Measurements from ENCODE around the gene CBLIF. TPM values are rescaled to one million over a fixed set of nuclear protein-coding genes. Genes with fewer than 3 reads are reported as not detected.

Gene CBLIF
- total and polyA plus RNA-seq, 4 donors: not detected

DNA sequence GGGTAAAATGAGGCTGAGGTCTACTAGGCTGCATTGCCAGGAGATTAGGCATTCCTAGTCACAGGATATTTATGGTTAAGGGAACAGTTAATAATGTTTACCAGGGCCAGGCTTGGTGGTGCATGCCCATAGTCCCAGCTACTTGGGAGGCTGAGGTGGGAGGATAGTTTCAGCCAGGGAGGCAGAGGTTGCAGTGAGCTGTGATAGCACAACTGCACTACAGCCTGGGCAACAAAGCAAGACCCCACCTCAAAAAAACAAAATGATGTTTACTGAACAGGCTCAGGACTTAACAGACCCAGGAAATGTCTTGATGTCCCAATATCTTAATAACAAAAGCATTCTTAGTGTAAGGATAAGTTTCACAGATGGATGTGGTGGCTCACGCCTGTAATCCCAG is 31.9 kb downstream of the CBLIF start:
- Histone ChIP-seq H3K9me3 (ENCODE audit: control insufficient read depth in 4 of 4, low read length in 3 of 4) (no peaks in the 10 kb centered on the region), H3K4me1 (ENCODE audit: control insufficient read depth in 4 of 4, insufficient read depth in 4 of 4, low read length in 3 of 4) (peaks cover 0 to 6% (median 0%) of the 10 kb centered on the region in 4 donors), H3K9ac (ENCODE audit: low read depth in 1 of 2, low read length in 2 of 2) (no peak overlapping the region), H3K27ac (ENCODE audit: low read depth in 1 of 2, low read length in 2 of 2) (no peak overlapping the region), H3K27me3 (ENCODE audit: control insufficient read depth in 4 of 4, insufficient read depth in 4 of 4, low read length in 3 of 4) (no peaks in the 10 kb centered on the region), H3K36me3 (ENCODE audit: control insufficient read depth in 4 of 4, insufficient read depth in 3 of 4, low read depth in 1 of 4, low read length in 3 of 4) (peaks cover 0 to 3% (median 1%) of the 10 kb centered on the region in 4 donors), H3K4me3 (ENCODE audit: low read depth in 1 of 3, low read length in 3 of 3) (no peak overlapping the region)
- no peak for TF ChIP-seq RXRA (IDR thresholded peaks at IDR 0.05)
- no peak for TF ChIP-seq YY1 (IDR thresholded peaks at IDR 0.05)
- TF ChIP-seq FOXA2 (IDR thresholded peaks at IDR 0.05): no peak
- TF ChIP-seq SP1 (IDR thresholded peaks at IDR 0.05): no peak
- TF ChIP-seq EGR1 (IDR thresholded peaks at IDR 0.05; ENCODE audit: low read depth in 2 of 2): no peak
- no peak for TF ChIP-seq TAF1 (conservative IDR thresholded peaks at IDR 0.05)
- no peak for TF ChIP-seq GABPA (IDR thresholded peaks at IDR 0.05 in 1 of 2, conservative IDR thresholded peaks at IDR 0.05 in 1 of 2)
- no peak for TF ChIP-seq HNF4A (conservative IDR thresholded peaks at IDR 0.05)
- TF ChIP-seq JUND (IDR thresholded peaks at IDR 0.05): no peak
- TF ChIP-seq, protein P1, sequence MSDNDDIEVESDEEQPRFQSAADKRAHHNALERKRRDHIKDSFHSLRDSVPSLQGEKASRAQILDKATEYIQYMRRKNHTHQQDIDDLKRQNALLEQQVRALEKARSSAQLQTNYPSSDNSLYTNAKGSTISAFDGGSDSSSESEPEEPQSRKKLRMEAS (IDR thresholded peaks at IDR 0.05): no peak
- TF ChIP-seq NR2F2 (IDR thresholded peaks at IDR 0.05): no peak
- TF ChIP-seq, protein P2, sequence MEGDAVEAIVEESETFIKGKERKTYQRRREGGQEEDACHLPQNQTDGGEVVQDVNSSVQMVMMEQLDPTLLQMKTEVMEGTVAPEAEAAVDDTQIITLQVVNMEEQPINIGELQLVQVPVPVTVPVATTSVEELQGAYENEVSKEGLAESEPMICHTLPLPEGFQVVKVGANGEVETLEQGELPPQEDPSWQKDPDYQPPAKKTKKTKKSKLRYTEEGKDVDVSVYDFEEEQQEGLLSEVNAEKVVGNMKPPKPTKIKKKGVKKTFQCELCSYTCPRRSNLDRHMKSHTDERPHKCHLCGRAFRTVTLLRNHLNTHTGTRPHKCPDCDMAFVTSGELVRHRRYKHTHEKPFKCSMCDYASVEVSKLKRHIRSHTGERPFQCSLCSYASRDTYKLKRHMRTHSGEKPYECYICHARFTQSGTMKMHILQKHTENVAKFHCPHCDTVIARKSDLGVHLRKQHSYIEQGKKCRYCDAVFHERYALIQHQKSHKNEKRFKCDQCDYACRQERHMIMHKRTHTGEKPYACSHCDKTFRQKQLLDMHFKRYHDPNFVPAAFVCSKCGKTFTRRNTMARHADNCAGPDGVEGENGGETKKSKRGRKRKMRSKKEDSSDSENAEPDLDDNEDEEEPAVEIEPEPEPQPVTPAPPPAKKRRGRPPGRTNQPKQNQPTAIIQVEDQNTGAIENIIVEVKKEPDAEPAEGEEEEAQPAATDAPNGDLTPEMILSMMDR (IDR thresholded peaks at IDR 0.05; ENCODE audit: low read depth, low read length, missing input control): no peak
- TF ChIP-seq FOXA1 (IDR thresholded peaks at IDR 0.05): no peak
- no peak for TF ChIP-seq HNF4G (IDR thresholded peaks at IDR 0.05)
- DNase-seq (ENCODE audit: low spot score): no peak
- 96% methylated on average over 1 of the region's 1 CpG for WGBS

DNA sequence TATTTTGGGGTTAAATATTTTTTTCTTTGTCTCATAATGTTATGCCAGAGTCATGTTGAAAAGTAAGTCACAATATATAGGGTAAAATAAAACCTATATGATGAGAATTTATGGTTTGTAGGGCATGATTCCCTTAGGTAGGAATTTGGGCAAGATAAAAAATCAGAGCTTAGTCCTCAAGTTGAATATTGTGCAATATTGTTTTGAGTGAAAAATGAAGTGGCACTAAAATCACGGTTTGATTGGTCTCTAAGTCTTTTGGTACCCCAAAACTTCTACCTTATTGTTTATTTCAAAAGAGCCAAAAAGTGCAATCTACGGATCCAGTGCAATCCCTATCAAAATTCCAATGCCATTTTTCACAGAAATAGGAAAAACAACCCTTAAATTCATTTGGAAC is 33.1 kb downstream of the CBLIF start:
- Histone ChIP-seq H3K4me3 (ENCODE audit: low read depth in 1 of 3, low read length in 3 of 3) (no peak overlapping the region), H3K36me3 (ENCODE audit: control insufficient read depth in 4 of 4, insufficient read depth in 3 of 4, low read depth in 1 of 4, low read length in 3 of 4) (peaks cover 0 to 9% (median 3%) of the 10 kb centered on the region in 4 donors), H3K27ac (ENCODE audit: low read depth in 1 of 2, low read length in 2 of 2) (no peak overlapping the region), H3K4me1 (ENCODE audit: control insufficient read depth in 4 of 4, insufficient read depth in 4 of 4, low read length in 3 of 4) (peaks cover 0 to 6% (median 0%) of the 10 kb centered on the region in 4 donors), H3K9ac (ENCODE audit: low read depth in 1 of 2, low read length in 2 of 2) (no peak overlapping the region), H3K9me3 (ENCODE audit: control insufficient read depth in 4 of 4, low read length in 3 of 4) (no peaks in the 10 kb centered on the region), H3K27me3 (ENCODE audit: control insufficient read depth in 4 of 4, insufficient read depth in 4 of 4, low read length in 3 of 4) (no peaks in the 10 kb centered on the region)
- 84% methylated on average over 2 of the region's 2 CpGs for WGBS
- TF ChIP-seq, protein P1 (IDR thresholded peaks at IDR 0.05): no peak
- TF ChIP-seq GABPA (IDR thresholded peaks at IDR 0.05 in 1 of 2, conservative IDR thresholded peaks at IDR 0.05 in 1 of 2): no peak
- no peak for TF ChIP-seq FOXA2 (IDR thresholded peaks at IDR 0.05)
- TF ChIP-seq, protein P2 (IDR thresholded peaks at IDR 0.05; ENCODE audit: low read depth, low read length, missing input control): no peak
- no peak for TF ChIP-seq HNF4G (IDR thresholded peaks at IDR 0.05)
- TF ChIP-seq HNF4A (conservative IDR thresholded peaks at IDR 0.05): no peak
- DNase-seq (ENCODE audit: low spot score): no peak

DNA sequence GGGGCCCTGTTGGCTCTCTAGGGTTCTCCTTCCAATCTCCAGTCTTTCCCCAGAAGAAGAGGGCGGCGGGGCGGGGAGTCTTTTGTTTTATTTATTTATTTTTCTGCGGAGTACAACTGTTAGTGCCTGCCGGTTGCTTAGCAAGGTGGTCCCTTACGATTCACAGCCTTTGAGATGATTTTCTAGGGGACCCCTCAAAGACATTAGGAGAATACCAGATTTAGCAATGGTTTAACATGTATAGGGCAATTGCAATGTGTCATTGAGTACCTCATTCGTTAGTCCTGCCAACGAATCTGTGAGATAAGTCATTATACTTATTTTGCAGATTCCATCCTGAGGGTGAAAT is 34.4 kb downstream of the CBLIF start:
- peak overlapping the region in 1 of 2 donors; percentile 98 for H3K9ac ChIP-seq (ENCODE audit: low read depth in 1 of 2, low read length in 2 of 2)
- peaks cover 0 to 6% (median 0%) of the 10 kb centered on the region in 4 donors for H3K4me1 ChIP-seq (ENCODE audit: control insufficient read depth in 4 of 4, insufficient read depth in 4 of 4, low read length in 3 of 4)
- H3K4me3 ChIP-seq (ENCODE audit: low read depth in 1 of 3, low read length in 3 of 3): peak overlapping the region; percentile 78 to 98 (median 87)
- no peaks in the 10 kb centered on the region for H3K27me3 ChIP-seq (ENCODE audit: control insufficient read depth in 4 of 4, insufficient read depth in 4 of 4, low read length in 3 of 4)
- peaks cover 4 to 22% (median 14%) of the 10 kb centered on the region in 4 donors for H3K36me3 ChIP-seq (ENCODE audit: control insufficient read depth in 4 of 4, insufficient read depth in 3 of 4, low read depth in 1 of 4, low read length in 3 of 4)
- DNase-seq (ENCODE audit: low spot score): no peak
- WGBS: 15% methylated on average over 8 of the region's 8 CpGs
- TF ChIP-seq FOXA1 (IDR thresholded peaks at IDR 0.05) (no peak), GABPA (IDR thresholded peaks at IDR 0.05 in 1 of 2, conservative IDR thresholded peaks at IDR 0.05 in 1 of 2) (peak; percentile 14 to 70), TAF1 (conservative IDR thresholded peaks at IDR 0.05) (peak; percentile 5)
- H3K9me3 ChIP-seq (ENCODE audit: control insufficient read depth in 4 of 4, low read length in 3 of 4): no peaks in the 10 kb centered on the region
- peak overlapping the region; percentile 74 to 90 for H3K27ac ChIP-seq (ENCODE audit: low read depth in 1 of 2, low read length in 2 of 2)
